Fibroblast of skin of right biceps (primary cell): ENCODE measurements around the gene SMIM3.
"Not testable (repeated sequence)": the region's sequence is repeated elsewhere in the genome, so short reads cannot be mapped to it uniquely, and the experiment has no call there.

Experiments used
- DNase-seq: peaks from one replicate; pipeline ENCODE4 v3.0.0-alpha.2; 2013

SMIM3 gene

DNA sequence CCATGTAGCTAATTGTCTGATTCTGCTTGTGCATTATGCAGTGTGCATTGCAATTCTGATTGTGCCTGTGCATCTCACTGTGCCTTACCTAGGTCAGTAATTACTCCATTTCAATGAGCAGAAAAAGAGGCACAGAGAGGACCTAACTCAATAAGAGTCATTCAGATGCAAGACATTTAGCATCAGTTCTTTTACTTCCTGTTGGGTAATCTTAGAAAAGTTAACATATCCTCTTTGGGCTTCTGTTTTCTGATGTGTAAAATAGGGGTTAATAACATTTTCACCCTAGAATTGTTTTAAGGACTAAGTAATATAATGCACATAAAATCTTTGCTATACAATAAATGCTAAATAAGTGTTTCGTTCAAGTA lies 12.8 kb upstream of the SMIM3 start:
- no peak for DNase-seq

DNA sequence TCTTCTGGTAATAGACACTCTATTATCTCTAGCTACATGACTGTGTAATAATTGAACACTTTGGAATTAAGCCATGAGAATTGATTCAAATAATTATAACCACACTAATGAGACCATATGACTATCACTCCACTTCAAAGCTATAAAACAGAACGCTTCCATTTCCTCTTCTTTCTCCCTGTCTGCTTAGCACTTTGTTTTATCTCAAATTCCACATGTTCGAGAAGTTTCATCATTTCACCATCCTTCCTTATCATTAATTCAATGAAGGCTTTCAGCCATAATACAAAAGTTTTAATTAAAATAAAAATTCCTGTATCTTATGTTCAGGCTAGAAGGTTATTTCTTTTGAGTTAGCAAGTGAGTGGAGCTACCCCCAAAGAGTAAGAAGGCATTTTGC lies 12.3 kb upstream of the SMIM3 start:
- DNase-seq: no peak

DNA sequence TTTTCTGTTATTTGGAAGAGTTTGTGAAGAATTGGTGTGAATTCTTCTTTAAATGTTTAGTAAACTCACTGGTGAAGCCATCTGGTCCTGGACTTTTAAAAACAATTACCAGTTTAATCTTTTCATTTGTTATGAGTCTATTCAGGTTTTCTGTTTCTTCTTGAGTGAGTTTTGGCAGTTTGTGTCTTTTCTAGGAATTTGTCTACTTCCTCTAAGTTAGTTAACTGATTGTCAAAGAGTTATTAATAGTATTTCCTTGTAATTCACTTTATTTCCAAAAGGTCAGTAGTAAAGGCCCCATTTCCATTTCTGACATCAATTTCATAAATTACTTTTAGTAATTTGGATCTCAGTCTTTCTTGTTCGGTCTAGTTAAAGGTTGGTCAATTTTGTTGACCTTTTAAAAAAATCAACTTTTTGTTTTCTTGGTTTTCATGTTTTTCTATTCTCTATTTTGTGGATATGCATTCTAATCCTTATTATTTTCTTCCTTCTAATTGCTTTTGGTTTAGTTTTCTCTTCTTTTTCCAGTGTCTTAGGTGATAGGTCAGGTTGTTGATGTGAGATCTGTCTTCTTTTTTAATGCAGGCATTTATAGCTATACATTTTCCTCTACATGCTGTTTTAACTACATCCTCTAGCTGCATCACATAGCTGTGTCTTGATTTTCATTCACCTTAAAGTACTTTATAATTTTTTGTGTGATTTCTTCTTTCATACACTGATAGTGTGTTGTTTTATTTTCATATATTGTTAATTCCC lies 7.3 kb upstream of the SMIM3 start:
- no peak for DNase-seq

DNA sequence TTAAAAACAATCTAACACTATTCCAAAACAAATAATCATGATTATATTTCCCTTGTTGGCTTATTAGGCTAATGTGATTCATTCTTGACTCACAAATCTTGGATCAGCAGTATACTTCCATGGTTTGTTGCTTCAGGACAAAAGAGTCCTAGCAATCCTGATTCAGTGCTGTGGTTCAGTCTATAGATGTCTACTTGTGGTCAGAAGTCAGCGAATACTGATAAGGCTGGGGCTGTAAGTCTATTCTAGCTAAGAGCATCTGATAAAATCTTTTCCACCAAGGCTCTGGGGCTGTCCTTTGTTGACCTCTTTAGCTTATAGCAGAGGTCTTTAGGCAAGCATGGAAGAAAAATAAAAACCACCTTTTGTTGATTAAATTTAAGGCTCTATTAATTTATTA lies 4.4 kb upstream of the SMIM3 start:
- DNase-seq: peak; percentile 88

DNA sequence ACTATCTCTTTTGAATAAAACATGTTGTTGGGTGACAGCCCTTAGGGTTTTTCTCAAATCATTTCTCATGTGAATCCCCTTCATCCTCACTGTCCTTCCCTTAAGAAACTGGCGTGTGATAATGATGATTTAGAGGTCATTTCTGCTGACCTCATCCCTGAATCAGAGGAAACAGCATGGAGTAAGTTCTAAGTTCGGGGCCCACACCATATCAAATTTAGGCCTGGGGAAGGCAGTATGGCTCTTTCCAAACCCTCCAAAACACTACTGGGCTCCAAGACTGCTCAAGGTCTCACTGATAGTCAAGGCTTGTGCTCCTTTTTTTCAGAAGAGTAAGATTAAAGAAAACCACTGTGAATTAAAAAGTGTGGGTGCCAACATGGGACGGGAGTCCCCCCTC lies 872 bp upstream of the SMIM3 start:
- DNase-seq: no peak

DNA sequence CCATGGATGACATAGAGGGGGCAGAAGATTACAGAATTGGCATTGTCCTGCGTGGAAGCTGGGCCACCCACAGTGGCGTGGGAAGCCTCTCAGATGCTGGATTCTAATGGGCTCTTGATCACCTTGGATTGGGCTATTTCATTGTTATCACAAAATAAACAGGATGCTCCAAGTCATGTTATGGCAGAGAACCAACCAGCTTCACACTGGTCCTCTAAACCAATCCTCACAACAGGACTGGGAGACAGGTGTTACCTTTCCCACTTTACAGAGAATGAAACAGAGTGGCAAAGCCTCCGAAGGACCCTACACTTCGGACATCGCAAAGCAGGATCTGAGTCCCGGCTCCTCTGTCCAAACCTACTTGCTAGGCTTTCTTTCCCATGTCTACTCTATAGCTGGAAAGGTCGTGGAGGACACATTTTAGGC lies 455 bp upstream of the SMIM3 start:
- no peak for DNase-seq

DNA sequence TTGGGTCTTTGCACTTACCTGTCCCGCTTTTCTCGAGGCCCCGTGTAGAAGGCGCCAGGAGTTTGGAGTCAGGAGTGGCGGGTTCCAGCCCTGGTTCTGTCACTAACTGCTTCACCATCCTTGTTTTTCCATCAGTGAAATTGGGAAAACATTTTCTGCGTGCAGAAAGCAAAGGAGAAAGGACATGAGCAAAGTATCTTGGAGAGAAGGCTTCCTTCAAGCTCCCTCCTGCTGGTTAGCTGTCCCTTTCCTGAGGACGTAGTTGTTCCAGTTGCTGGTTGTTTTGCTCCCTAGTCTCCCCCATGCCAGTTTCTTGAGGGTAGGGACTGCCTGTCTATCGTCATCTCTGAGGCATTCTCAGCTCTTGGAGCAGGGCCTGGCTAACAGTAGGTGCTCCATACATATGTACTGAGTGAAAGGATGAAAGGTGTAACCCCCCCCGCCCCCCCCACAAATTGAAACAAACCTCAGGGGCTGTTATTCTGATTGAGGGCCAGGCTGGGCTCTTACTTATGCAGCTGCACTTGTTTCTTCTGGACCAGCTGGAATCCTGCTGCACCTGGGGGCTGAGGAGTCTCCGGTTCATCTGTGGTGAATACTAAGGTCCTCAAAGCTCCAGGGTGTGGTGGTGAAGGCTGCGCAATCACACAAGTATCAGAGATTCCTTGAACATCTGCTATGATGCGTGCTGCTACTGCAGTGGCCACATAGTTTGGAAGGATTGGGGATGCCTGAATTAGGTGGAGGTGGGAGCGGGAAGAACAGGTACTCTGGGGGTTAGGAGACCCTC lies 1.0 kb downstream of the SMIM3 start:
- DNase-seq: peak; percentile 45

DNA sequence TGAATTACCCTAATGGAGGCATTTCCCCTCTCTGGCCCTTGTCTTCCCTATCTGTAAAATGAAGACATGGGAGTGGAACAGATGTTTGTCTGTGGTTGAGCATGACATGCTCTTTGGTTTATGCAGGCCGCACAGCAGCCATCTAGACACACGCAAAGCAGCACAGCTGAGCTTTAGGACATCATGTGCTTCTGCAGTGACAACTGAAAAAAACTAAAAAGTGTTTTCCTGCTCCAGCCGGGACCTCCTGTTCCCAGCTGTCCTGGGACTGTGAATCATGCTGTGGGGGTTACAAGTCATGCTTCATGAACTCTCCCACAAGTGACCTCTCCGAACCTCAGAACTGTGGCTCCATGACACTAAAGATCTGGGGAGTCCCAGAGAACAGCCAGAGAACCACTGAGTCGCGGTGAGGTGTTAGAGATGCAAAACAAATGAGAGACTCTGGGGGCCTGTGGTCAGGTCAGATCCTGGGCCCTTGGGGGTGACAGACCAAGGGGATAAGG lies 1.7 kb downstream of the SMIM3 start:
- peak; percentile 69 for DNase-seq

DNA sequence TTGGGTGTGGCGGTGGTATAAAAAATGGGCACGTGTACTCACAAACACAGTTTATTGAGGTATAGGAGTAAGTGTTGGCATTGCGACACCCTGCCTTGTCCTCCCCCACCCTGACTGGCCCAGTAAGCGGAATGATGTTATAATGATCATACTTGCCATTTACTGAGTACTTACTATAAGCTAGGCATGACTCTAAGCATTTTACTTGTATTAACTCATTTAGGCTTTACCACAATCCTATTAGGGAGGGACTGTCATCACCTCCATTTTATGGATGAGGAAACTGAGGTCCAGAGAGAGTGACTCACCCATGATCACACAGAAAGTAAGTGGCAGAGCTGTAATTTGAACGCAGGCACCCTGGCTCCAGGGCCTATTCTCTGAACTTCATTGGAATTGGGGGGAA lies 2.3 kb downstream of the SMIM3 start:
- DNase-seq: peak; percentile 97

DNA sequence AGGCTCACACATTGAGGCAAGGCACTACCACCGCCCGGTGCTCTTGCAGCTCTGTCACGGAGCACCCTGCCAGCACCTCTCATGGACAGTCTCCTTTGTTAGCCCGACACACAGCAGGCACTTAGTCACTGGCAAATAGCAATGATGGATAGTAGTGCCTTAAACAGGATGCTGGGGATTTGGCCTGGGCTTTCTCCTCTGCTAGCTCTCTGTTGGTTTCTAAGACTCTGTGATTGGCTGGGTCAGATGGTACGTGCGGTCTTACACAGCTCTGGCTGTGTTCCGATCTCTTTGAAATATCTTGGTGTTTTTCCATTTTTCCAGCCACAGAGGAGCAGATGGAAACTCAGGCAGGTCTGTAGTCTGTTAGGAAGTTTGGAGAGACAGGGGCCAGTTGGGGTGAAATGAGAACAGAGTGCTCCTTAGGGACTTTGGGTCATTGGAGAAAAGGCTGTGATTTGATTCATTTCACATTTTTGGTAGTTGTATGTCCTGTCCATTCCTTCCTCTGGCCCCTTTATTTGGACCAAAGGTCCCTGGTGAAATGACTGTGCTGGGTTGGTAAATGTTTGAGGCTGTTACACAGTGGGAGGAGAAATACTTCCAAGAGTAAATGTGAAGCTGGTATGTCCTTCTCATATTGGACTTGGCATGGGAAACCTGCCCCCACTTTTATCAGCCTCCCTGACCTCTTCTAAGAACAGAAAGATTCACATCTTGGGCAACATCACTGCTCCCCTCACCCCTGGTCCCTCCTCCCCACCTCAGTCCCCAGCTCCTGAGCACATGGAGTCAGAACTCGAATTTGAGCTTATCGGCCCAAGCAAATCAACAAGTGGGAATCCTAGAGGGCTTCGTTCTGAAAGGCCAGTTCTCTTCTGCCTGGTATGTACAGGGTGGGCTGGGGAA lies 3.4 kb downstream of the SMIM3 start:
- peak; percentile 98 for DNase-seq

DNA sequence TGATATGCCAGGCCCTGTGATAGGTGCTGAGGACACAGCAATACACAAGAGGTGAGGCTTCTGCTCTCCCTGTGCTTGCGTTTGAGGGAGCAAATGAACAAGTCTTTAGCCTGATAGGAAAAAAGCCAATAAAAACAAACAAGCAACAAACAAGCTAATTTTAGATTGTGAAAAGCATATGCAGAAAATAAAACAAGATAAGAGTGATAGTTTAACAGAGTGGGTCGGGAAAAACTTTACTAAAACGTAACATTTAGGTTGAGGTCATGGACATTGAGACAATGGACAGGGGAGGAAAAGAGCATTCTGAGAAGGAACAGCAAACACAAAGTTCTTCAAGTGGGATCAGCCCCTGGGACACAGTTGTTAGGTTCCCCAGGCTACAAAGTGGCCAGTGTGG lies 4.3 kb downstream of the SMIM3 start:
- DNase-seq: no peak

DNA sequence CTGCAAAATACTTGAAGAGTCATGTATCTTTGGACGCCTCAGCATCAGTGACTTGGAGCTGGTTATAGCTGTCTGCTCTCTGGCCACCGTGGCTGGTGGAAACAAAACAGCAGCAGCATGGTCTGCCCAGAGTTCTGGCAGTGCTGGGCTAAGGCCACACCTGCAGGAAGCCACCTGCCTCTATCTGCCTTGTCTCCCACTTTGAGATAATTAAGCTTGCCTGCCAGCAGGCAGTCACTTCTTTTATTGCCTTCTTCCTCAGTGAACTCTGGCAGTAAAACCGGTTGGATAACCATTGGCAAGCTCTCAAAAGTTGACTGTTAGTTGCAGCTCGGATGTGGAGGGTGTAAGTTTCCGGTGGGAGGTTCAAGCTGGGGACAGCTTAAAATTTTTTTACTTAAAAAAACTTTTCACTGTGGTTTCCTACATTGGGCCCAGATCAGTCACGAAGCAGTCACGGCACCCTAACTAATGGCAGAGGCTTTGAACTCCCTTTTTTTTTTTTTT lies 4.9 kb downstream of the SMIM3 start:
- peak; percentile 95 for DNase-seq

DNA sequence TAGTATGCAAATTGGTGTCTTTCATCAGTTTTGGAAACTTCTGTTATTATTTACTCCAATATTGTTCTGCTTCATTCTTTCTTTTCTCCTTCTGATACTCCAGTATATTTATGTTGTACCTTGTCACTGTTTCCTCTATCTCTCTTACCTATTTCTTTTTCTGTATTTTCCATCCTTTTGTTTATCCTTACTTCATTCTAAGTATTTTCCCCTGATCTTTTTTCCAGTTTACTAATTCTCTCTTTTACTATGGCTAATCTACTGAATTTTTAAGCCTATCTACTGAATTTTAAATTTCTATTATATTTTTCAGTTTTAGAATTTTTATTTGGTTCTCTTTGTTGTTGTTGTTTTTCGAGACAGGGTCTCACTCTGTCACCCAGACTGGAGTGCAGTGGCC lies 7.4 kb downstream of the SMIM3 start:
- DNase-seq: no peak

DNA sequence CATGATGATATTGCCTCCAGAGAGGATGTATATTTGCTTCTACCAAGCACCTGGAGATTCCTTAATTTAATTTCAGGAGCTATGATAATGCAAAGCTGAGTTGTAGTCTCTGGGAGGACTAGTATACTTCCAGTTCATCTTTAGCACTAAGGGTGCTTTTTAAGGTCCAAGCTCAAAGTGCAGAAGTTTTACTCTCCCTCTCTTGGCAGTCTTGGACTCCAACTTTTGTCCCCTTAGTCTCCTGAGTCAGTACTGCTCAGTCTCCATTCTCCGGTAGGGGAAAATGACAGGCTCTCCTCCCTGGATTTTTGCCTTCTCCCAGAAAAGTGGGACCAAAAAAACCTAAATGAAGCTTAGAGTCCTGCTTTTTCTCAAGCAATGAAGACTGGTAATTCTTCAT lies 8.3 kb downstream of the SMIM3 start:
- DNase-seq: no peak

DNA sequence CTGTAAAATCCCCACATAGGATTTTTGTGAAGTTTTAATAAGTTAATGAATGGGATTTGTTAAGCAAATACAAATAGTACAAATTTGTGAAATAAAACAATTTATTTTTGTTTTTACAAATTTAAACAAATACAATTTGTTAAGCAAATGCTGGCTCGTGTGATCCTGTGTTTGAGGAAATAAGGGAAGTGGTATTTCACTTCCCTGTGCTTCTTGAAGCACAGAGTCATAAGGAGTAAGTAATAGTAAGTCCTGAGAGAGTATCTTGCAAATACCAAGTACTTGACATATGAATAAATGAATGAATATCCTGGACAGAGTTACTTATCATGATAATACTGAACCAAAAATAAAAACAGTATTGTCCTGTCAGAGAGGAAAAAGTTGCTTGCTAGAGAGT lies 9.1 kb downstream of the SMIM3 start:
- DNase-seq: no peak

DNA sequence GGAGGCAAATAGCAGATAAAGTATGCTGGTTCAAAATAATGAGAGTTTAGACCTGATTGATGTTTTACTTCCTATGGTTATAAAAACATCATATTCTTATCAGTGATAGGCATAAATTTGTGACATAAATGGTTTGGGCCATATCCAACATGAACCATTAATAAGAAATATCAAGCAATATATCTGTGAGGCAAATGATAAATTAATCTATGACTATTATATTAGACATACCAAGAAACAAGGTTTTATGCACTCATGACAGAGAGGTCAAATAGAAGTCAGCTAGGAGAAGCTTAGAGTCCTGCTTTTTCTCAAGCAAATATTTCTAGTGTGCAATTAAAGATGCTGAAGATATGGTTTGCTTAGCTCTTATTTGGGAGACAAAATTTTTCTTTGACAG lies 10.4 kb downstream of the SMIM3 start:
- DNase-seq: peak; percentile 50

DNA sequence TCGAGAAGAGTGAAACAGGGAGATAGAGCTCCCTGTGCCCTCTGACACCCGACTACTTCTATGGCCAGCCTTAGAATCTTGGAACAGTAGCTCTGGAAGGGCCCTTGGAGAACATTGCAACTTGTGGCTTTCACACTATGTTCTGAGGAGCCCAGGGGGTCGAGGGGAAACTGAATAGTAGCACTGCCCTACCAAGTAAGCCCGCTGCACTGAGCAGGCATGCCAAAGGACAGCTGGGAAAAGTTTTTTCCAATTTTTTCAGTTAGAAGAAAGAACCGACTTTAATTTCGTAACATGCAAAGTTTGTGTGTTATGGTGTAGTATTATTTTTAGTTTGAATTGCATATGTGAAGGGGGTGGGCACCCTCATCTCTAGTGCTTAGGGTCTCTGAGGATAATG lies 10.9 kb downstream of the SMIM3 start:
- no peak for DNase-seq

DNA sequence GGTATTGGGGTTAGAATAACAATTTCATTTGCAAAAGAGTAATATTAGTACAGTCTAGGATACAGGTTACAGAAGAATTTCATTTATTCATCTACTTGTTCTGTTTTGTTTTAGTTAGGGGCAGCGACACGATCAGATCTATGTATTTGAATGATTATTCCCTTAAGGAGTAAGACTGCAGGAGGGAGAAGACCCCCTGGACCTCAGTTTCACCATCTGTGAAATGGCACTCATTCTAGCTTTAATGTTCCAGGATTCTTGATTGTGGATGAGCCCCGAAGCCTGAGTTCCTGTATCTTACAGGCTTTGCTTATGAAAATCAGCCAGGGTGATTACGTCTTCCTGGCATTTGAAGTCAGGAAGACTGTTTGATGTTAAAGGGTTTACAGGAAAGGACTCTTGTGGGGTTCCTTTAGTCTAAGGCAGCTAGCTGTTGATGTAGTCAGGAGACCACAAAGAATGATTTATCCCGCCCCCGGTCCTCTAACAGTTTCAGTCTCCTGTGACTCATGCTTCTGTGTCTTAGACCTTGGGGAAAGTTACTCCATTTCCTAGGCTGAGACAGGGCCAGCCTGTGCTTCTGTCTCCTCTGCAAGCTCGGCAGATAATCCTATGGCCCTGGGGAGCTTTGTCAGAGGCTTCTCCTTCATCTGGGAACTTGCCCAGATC lies 11.5 kb downstream of the SMIM3 start:
- peak; percentile 100 for DNase-seq

DNA sequence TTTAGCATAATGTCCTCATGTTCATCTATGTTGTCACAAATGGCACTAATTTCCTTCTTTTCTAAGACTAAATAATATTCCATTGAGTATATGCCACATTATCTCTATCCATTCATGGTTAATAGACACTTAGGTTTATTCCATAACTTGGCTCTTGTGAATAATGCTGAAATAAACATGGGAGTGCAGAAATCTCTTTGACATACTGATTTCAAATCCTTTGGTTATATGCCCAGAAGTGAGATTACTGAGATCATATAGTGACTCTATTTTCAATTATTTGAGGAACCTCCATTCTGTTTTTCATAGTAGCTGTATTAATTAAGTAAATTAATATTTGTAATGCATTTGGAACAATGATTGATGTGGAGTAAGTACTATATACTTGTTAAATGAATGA lies 13.0 kb downstream of the SMIM3 start:
- no peak for DNase-seq

DNA sequence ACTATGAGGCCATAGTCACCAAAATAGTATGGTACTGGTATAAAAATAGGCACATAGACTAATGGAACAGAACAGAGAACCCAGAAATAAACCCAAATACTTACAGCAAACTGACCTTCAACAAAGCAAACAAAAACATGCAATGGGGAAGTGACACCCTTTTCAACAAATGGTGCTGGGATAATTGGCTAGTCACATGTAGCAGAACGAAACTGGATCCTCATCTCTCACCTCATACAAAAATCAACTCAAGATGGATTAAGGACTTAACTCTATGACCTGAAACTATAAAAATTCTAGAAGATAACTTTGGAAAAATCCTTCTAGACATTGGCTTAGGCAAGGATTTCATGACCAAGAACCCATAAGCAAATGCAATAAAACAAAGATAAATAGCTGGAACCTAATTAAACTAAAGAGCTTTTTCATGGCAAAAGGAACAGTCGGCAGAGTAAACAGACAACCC lies 14.9 kb downstream of the SMIM3 start:
- not testable (repeated sequence) for DNase-seq

DNA sequence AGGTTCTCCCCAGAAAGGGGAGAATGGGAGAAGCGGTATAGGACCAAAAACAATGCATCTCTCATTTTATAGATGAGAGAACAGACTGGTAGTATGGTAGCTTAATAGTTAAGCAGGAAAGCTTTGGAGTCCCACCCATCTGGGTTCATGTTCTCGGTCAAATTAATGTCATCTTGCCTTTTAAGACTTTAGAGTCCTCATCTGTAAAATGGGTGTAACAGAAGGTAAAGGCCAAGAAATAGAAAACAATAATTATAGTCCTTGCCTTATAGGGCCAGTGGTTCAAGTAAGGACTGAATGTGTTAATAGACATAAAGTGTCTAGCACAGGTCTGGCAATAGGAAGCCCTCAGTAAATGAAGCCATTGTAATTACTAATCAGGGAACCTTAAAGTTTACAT lies 16.4 kb downstream of the SMIM3 start:
- DNase-seq: no peak

DNA sequence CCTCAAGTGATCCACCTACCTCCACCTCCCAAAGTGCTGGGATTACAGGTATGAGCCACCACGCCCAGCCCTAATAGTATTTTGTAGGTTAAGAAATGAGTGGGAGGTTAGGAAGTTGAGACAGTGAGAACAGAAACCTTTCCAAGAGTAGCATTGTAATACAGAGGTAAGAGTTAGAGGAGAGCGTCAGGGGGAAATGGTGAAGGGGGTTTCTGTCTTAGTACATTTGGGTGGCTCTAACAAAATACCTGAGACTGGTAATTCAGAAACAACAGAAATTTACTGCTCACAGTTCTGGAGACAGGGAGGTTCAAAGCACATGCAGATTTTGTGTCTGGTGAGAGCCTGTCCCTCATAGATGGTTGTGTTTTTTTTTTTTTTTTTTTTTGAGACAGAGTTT lies 18.8 kb downstream of the SMIM3 start:
- DNase-seq: no peak
